SIG-M5 (cell line): ENCODE data around the gene B4GALT1.
"Not testable (repeated sequence)": the region's sequence is repeated elsewhere in the genome, so short reads cannot be mapped to it uniquely, and the experiment has no call there.

Experiments
- DNase-seq: peaks from one replicate; lab custom pipeline; 2025; lab: John Stamatoyannopoulos, UW

B4GALT1 gene

GRCh38 chr9:33161589-33162132 lies 5.5 kb downstream of the B4GALT1 start:
- no peak for DNase-seq

GRCh38 chr9:33161011-33161588 lies 6.0 kb downstream of the B4GALT1 start:
- no peak for DNase-seq

GRCh38 chr9:33160446-33160845 lies 6.7 kb downstream of the B4GALT1 start:
- DNase-seq: not testable (repeated sequence)

GRCh38 chr9:33159777-33160127 lies 7.4 kb downstream of the B4GALT1 start:
- DNase-seq: peak; percentile 39

GRCh38 chr9:33158843-33159776 lies 8.0 kb downstream of the B4GALT1 start:
- DNase-seq: peak; percentile 17

- no peak for DNase-seq
Measured at GRCh38 chr9:33157960-33158842, 8.9 kb downstream of the B4GALT1 start.

GRCh38 chr9:33155393-33155792 lies 11.7 kb downstream of the B4GALT1 start:
- no peak for DNase-seq

- no peak for DNase-seq
Measured at GRCh38 chr9:33154371-33154770, 12.8 kb downstream of the B4GALT1 start.

- DNase-seq: no peak
Measured at GRCh38 chr9:33153666-33154065, 13.5 kb downstream of the B4GALT1 start.

- no peak for DNase-seq
Measured at GRCh38 chr9:33153001-33153400, 14.1 kb downstream of the B4GALT1 start.

GRCh38 chr9:33151601-33152000 lies 15.5 kb downstream of the B4GALT1 start:
- DNase-seq: no peak

- no peak for DNase-seq
Measured at GRCh38 chr9:33151007-33151557, 16.1 kb downstream of the B4GALT1 start.

- no peak for DNase-seq
Measured at GRCh38 chr9:33148367-33149014, 18.6 kb downstream of the B4GALT1 start.

- no peak for DNase-seq
Measured at GRCh38 chr9:33147416-33148169, 19.5 kb downstream of the B4GALT1 start.

GRCh38 chr9:33146298-33146697 lies 20.8 kb downstream of the B4GALT1 start:
- no peak for DNase-seq

- DNase-seq: no peak
Measured at GRCh38 chr9:33144551-33144950, 22.6 kb downstream of the B4GALT1 start.

- no peak for DNase-seq
Measured at GRCh38 chr9:33143241-33143661, 23.9 kb downstream of the B4GALT1 start.

- no peak for DNase-seq
Measured at GRCh38 chr9:33142535-33142934, 24.6 kb downstream of the B4GALT1 start.

- DNase-seq: no peak
Measured at GRCh38 chr9:33140401-33141360, 26.5 kb downstream of the B4GALT1 start.
